ENCODE measurements around the gene PLAC1.

Gene PLAC1

DNA sequence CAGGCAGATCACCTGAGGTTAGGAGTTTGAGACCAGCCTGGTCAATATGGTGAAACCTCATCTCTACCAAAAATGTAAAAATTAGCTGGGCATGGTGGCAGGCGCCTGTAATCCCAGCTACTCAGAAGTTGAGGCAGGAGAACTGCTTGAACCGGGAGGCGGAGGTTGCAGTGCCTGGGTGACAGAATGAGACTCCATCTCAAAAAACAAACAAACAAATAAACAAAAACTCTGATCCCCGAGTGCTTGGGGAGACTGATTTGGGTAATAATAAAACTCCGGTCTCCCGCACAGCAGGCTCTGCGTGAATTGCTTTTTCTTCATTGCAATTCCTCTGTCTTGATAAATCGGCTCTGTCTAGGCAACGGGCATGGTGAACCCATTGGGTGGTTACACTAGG, 124.9 kb downstream of the PLAC1 start:
- DNase-seq (ENCODE audit: low read depth in 1 of 2, low spot score in 1 of 2), result no peak
- no peak overlapping the region for H3K4me3 ChIP-seq (replicated peaks; ENCODE audit: insufficient read depth, low read length)
- TF ChIP-seq, protein P1, sequence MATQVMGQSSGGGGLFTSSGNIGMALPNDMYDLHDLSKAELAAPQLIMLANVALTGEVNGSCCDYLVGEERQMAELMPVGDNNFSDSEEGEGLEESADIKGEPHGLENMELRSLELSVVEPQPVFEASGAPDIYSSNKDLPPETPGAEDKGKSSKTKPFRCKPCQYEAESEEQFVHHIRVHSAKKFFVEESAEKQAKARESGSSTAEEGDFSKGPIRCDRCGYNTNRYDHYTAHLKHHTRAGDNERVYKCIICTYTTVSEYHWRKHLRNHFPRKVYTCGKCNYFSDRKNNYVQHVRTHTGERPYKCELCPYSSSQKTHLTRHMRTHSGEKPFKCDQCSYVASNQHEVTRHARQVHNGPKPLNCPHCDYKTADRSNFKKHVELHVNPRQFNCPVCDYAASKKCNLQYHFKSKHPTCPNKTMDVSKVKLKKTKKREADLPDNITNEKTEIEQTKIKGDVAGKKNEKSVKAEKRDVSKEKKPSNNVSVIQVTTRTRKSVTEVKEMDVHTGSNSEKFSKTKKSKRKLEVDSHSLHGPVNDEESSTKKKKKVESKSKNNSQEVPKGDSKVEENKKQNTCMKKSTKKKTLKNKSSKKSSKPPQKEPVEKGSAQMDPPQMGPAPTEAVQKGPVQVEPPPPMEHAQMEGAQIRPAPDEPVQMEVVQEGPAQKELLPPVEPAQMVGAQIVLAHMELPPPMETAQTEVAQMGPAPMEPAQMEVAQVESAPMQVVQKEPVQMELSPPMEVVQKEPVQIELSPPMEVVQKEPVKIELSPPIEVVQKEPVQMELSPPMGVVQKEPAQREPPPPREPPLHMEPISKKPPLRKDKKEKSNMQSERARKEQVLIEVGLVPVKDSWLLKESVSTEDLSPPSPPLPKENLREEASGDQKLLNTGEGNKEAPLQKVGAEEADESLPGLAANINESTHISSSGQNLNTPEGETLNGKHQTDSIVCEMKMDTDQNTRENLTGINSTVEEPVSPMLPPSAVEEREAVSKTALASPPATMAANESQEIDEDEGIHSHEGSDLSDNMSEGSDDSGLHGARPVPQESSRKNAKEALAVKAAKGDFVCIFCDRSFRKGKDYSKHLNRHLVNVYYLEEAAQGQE (IDR thresholded peaks at IDR 0.05; ENCODE audit: insufficient replicate concordance, low read depth), result no peak
- TF ChIP-seq, protein P2, sequence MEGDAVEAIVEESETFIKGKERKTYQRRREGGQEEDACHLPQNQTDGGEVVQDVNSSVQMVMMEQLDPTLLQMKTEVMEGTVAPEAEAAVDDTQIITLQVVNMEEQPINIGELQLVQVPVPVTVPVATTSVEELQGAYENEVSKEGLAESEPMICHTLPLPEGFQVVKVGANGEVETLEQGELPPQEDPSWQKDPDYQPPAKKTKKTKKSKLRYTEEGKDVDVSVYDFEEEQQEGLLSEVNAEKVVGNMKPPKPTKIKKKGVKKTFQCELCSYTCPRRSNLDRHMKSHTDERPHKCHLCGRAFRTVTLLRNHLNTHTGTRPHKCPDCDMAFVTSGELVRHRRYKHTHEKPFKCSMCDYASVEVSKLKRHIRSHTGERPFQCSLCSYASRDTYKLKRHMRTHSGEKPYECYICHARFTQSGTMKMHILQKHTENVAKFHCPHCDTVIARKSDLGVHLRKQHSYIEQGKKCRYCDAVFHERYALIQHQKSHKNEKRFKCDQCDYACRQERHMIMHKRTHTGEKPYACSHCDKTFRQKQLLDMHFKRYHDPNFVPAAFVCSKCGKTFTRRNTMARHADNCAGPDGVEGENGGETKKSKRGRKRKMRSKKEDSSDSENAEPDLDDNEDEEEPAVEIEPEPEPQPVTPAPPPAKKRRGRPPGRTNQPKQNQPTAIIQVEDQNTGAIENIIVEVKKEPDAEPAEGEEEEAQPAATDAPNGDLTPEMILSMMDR (IDR thresholded peaks at IDR 0.05; ENCODE audit: insufficient read depth, low read length), result no peak
- TF ChIP-seq POLR2AphosphoS5 (IDR thresholded peaks at IDR 0.05; ENCODE audit: low read depth) (no peak), GABPA (IDR thresholded peaks at IDR 0.05; ENCODE audit: low read depth) (no peak)
- H3K27ac ChIP-seq (replicated peaks), result no peak overlapping the region
- H3K27me3 ChIP-seq (ENCODE audit: insufficient read depth, poor library complexity, severe bottlenecking), result no peaks in the 10 kb centered on the region

- TF ChIP-seq, protein P1 (IDR thresholded peaks at IDR 0.05; ENCODE audit: insufficient replicate concordance, low read depth), result no peak
- TF ChIP-seq POLR2AphosphoS5 (IDR thresholded peaks at IDR 0.05; ENCODE audit: low read depth) (no peak), GABPA (IDR thresholded peaks at IDR 0.05; ENCODE audit: low read depth) (no peak), SPI1 (IDR thresholded peaks at IDR 0.05; ENCODE audit: borderline replicate concordance, low read depth) (no peak)
- TF ChIP-seq, protein P2 (IDR thresholded peaks at IDR 0.05; ENCODE audit: insufficient read depth, low read length), result no peak
- H3K4me3 ChIP-seq (replicated peaks; ENCODE audit: insufficient read depth, low read length), result no peak overlapping the region
Measured at GRCh38 chrX:134530845-134531244, 127.4 kb downstream of the PLAC1 start.

GRCh38 chrX:134529481-134529880, 128.8 kb downstream of the PLAC1 start:
- no peak overlapping the region for H3K27ac ChIP-seq (replicated peaks)
- H3K27me3 ChIP-seq (ENCODE audit: insufficient read depth, poor library complexity, severe bottlenecking), result no peaks in the 10 kb centered on the region
- no peak for DNase-seq (ENCODE audit: low read depth in 1 of 2, low spot score in 1 of 2)
- H3K4me3 ChIP-seq (replicated peaks; ENCODE audit: insufficient read depth, low read length), result no peak overlapping the region
- TF ChIP-seq, protein P1 (IDR thresholded peaks at IDR 0.05; ENCODE audit: insufficient replicate concordance, low read depth), result no peak
- TF ChIP-seq, protein P2 (IDR thresholded peaks at IDR 0.05; ENCODE audit: insufficient read depth, low read length), result no peak
- no peak for TF ChIP-seq GABPA (IDR thresholded peaks at IDR 0.05; ENCODE audit: low read depth)
- no peak for TF ChIP-seq POLR2AphosphoS5 (IDR thresholded peaks at IDR 0.05; ENCODE audit: low read depth)
- TF ChIP-seq SPI1 (IDR thresholded peaks at IDR 0.05; ENCODE audit: borderline replicate concordance, low read depth), result no peak

More at GRCh38 chrX:134530845-134531244, 127.4 kb downstream of the PLAC1 start:
- no peak for DNase-seq (ENCODE audit: low read depth in 1 of 2, low spot score in 1 of 2)
- H3K27ac ChIP-seq (replicated peaks), result no peak overlapping the region
- H3K27me3 ChIP-seq (ENCODE audit: insufficient read depth, poor library complexity, severe bottlenecking), result no peaks in the 10 kb centered on the region
